GM23338 (cell line): Measurements from ENCODE around the gene FAM83F. TPM values are rescaled to one million over a fixed set of nuclear protein-coding genes. Genes with fewer than 3 reads are reported as not detected.

Experiments used
- ATAC-seq: fragments of 200-7000 bp; cut with Tn5 transposase; 3 replicates; pipeline ENCODE4 v1.9.1; 2020
- DNase-seq: peaks from one replicate; pipeline ENCODE4 v3.0.0-alpha.2; 2015; ENCODE audit warnings: low spot score
- H2AFZ ChIP-seq: fragments of 200-600 bp; sonication (generic); 2 replicates; pipeline ENCODE4 v1.8.0; 2016; ENCODE audit warnings: antibody characterized with exemption, mild to moderate bottlenecking, moderate library complexity
- H3F3A ChIP-seq: fragments of 200-600 bp; sonication (generic); replicated peaks from 2 replicates; pipeline ENCODE4 v1.8.0; 2017; ENCODE audit warnings: antibody characterized with exemption, mixed run types, low read depth
- H3K27ac ChIP-seq: fragments of 200-600 bp; sonication (generic); 2 replicates; pipeline ENCODE4 v1.6.1; 2016; ENCODE audit warnings: low read depth
- H3K27me3 ChIP-seq: fragments of 200-600 bp; sonication (generic); 2 replicates; pipeline ENCODE4 v1.8.0; 2016; ENCODE audit warnings: mild to moderate bottlenecking, mixed run types, moderate library complexity; ENCODE audit not compliant: insufficient read depth
- H3K36me3 ChIP-seq: fragments of 200-600 bp; sonication (generic); 2 replicates; pipeline ENCODE4 v1.8.0; 2016; ENCODE audit warnings: mild to moderate bottlenecking; ENCODE audit not compliant: insufficient read depth
- H3K4me1 ChIP-seq: fragments of 200-600 bp; sonication (generic); 2 replicates; pipeline ENCODE4 v1.8.0; 2016; ENCODE audit warnings: mild to moderate bottlenecking, moderate library complexity; ENCODE audit not compliant: insufficient read depth
- H3K4me2 ChIP-seq: fragments of 200-600 bp; sonication (generic); 2 replicates; pipeline ENCODE4 v1.7.1; 2017; ENCODE audit warnings: mixed run types
- H3K4me3 ChIP-seq: fragments of 200-600 bp; sonication (generic); 2 replicates; pipeline ENCODE4 v1.6.1; 2016; ENCODE audit warnings: mixed run types
- H3K79me2 ChIP-seq: fragments of 200-600 bp; sonication (generic); replicated peaks from 2 replicates; pipeline ENCODE4 v1.8.0; 2017; ENCODE audit warnings: mild to moderate bottlenecking; ENCODE audit not compliant: insufficient read depth
- H3K9me2 ChIP-seq: fragments of 200-600 bp; sonication (generic); 2 replicates; pipeline ENCODE4 v1.8.0; 2017; ENCODE audit not compliant: insufficient read depth
- H4K20me1 ChIP-seq: fragments of 200-600 bp; sonication (generic); replicated peaks from 2 replicates; pipeline ENCODE4 v1.8.0; 2017; ENCODE audit warnings: mild to moderate bottlenecking; ENCODE audit not compliant: insufficient read depth
- H3K27ac Mint-ChIP-seq: 2 replicates; pipeline ENCODE4 v1.8.0; 2020; ENCODE audit warnings: inconsistent platforms, mild to moderate bottlenecking, moderate library complexity, mixed read lengths
- H3K27me3 Mint-ChIP-seq: 3 replicates; pipeline ENCODE4 v1.8.0; 2022; ENCODE audit warnings: low read depth, mild to moderate bottlenecking, moderate library complexity, mixed read lengths, inconsistent platforms; ENCODE audit not compliant: insufficient read depth, poor library complexity
- H3K36me3 Mint-ChIP-seq: 3 replicates; pipeline ENCODE4 v1.8.0; 2021; ENCODE audit warnings: low read depth, mild to moderate bottlenecking, inconsistent platforms, moderate library complexity, mixed read lengths
- H3K4me1 Mint-ChIP-seq: 3 replicates; pipeline ENCODE4 v1.8.0; 2020; ENCODE audit warnings: mild to moderate bottlenecking, inconsistent platforms, mixed read lengths
- H3K4me3 Mint-ChIP-seq: 3 replicates; pipeline ENCODE4 v1.8.0; 2021; ENCODE audit warnings: moderate library complexity, mild to moderate bottlenecking, inconsistent platforms, mixed read lengths
- H3K9me3 Mint-ChIP-seq: 3 replicates; pipeline ENCODE4 v1.8.0; 2020; ENCODE audit warnings: moderate library complexity, mild to moderate bottlenecking, inconsistent platforms, mixed read lengths
- CREB1 ChIP-seq: fragments of 250-450 bp; sonication (Bioruptor Pico); IDR thresholded peaks from 2 replicates; pipeline ENCODE4 v1.5.0; 2020; ENCODE audit warnings: low read depth, mild to moderate bottlenecking, moderate library complexity
- EZH2 ChIP-seq: fragments of 200-600 bp; sonication (generic); IDR thresholded peaks from one replicate; pipeline ENCODE4 v1.8.0; 2017; ENCODE audit warnings: antibody characterized with exemption, mild to moderate bottlenecking, low read depth; ENCODE audit not compliant: unreplicated experiment
- EZH2phosphoT487 ChIP-seq: fragments of 200-600 bp; sonication (generic); IDR thresholded peaks from one replicate; pipeline ENCODE4 v1.8.1; 2018; ENCODE audit warnings: antibody characterized with exemption; ENCODE audit not compliant: unreplicated experiment
- JUNB ChIP-seq: IDR thresholded peaks from one replicate; pipeline ENCODE4 v1.6.1; 2016; ENCODE audit warnings: antibody characterized with exemption; ENCODE audit not compliant: unreplicated experiment
- NANOG ChIP-seq: IDR thresholded peaks from 2 replicates; pipeline ENCODE4 v1.6.1; 2016; ENCODE audit warnings: antibody characterized with exemption, borderline replicate concordance
- POLR2AphosphoS5 ChIP-seq: IDR thresholded peaks from 2 replicates; pipeline ENCODE4 v1.6.1; 2016; ENCODE audit warnings: antibody characterized with exemption, low read depth
- REST ChIP-seq: IDR thresholded peaks from one replicate; pipeline ENCODE4 v1.6.1; 2018; ENCODE audit warnings: antibody characterized with exemption; ENCODE audit not compliant: unreplicated experiment
- STAT1 ChIP-seq: IDR thresholded peaks from one replicate; pipeline ENCODE4 v1.6.1; 2016; ENCODE audit warnings: antibody characterized with exemption; ENCODE audit not compliant: unreplicated experiment
- ZNF114 ChIP-seq: fragments of 250-450 bp; sonication (Bioruptor Pico); IDR thresholded peaks from 2 replicates; pipeline ENCODE4 v1.5.0; 2020; ENCODE audit warnings: mild to moderate bottlenecking, moderate library complexity
- ZNF331 ChIP-seq: fragments of 250-450 bp; sonication (Bioruptor Pico); IDR thresholded peaks from 2 replicates; pipeline ENCODE4 v1.5.0; 2020; ENCODE audit warnings: low read depth, mild to moderate bottlenecking, moderate library complexity
- ZNF462 ChIP-seq: fragments of 250-450 bp; sonication (Bioruptor Pico); IDR thresholded peaks from 2 replicates; pipeline ENCODE4 v1.5.0; 2020; ENCODE audit warnings: mild to moderate bottlenecking, moderate library complexity
- polyA plus RNA-seq: library from polyadenylated mRNA; unstranded; fragments of >200 nt; fragmentation: Nextera tagmentation; extraction: Ambion mirVana; gene quantifications from 2 replicates; pipeline ENCODE4 v1.2.1, GENCODE V29; 2016
- total RNA-seq: library from RNA; depleted of rRNA; stranded (reverse); fragments of >200 nt; shearing (Covaris generic); gene quantifications from 2 replicates; pipeline ENCODE4 v1.2.3, GENCODE V29; 2014
- TF ChIP-seq, protein P1 (sequence below), 2 experiments: fragments of 200-600 bp in 1 of 2; sonication (generic) in 1 of 2; conservative IDR thresholded peaks; 2 replicates each; pipeline versions ENCODE4 v1.5.1 to v1.6.1; 2016 to 2017; ENCODE audit warnings: antibody characterized with exemption in 2 of 2, low read depth in 2 of 2, mild to moderate bottlenecking in 2 of 2, moderate library complexity in 1 of 2
- TF ChIP-seq, protein P2 (sequence below): IDR thresholded peaks from 2 replicates; pipeline ENCODE4 v1.6.1; 2016; ENCODE audit warnings: antibody characterized with exemption

The FAM83F gene
- total and polyA plus RNA-seq, 2 experiments from 2014 or later = 3.7 to 15.9 TPM

DNA sequence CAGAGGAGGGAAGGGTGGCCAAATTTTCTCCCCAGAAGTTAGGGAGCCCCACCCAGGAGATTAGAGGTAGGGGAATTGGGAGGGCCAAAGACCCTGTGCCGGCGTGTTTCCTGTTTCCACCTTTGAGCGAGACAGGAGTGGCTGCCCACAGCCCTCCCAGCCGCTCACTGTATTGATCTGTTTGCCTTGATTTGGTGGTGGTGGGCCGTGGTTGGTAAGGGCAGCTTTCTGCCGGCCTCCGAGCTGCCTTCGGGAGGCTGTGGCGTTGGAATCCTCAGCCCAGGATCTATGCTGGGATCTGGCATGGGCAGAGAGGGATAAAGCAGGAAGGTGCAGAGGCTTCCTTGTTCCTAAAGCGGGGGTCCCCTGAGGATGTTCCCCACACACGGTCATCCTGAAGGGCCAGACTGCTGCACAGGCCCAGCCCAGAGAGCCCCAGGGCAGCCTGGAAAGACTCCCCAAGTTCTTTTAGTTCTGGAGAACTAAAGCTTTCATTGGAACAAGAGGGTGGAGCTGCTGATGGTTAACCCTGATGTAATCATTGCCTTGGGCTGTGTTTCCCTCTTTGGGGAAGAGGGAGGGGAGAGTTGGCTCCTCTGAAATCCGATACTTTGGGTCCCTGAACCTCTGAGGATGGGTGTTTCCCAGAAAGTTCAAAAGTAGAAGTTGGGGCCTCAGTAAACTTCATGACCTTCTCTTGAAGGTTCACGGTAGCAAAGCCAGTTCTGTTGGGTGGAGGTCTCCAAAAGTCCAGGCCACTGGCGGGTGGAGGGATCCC lies 7.2 kb downstream of the FAM83F start:
- Histone ChIP-seq H3F3A (peaks cover 15% of the 10 kb centered on the region), H4K20me1 (peaks cover 10% of the 10 kb centered on the region), H3K36me3 (no peaks in the 10 kb centered on the region; the same call in 1 of the 2 replicates), H3K27me3 (no peaks in the 10 kb centered on the region), H3K4me1 (peaks cover 67% of the 10 kb centered on the region), H2AFZ (no peak overlapping the region), H3K79me2 (peaks cover 71% of the 10 kb centered on the region), H3K4me2 (peak overlapping the region; percentile 46), H3K27ac (peak overlapping the region; percentile 64; the same call in 1 of the 2 replicates), H3K9me2 (no peaks in the 10 kb centered on the region), H3K4me3 (no peak overlapping the region; the same call in 1 of the 2 replicates)
- Mint-ChIP-seq H3K4me3 (peak overlapping the region; percentile 34; the same call in 1 of the 3 replicates), H3K9me3 (no peaks in the 10 kb centered on the region; the same call in 2 of the 3 replicates), H3K36me3 (peaks cover 20% of the 10 kb centered on the region), H3K4me1 (peaks cover 85% of the 10 kb centered on the region), H3K27me3 (peaks cover 14% of the 10 kb centered on the region), H3K27ac (peak overlapping the region; percentile 93)
- TF ChIP-seq JUNB (no peak), ZNF462 (CRISPR knock-in tag) (no peak), NANOG (no peak), EZH2 (no peak), EZH2phosphoT487 (no peak), REST (no peak), CREB1 (CRISPR knock-in tag) (no peak), ZNF114 (CRISPR knock-in tag) (no peak), POLR2AphosphoS5 (no peak), STAT1 (no peak), ZNF331 (CRISPR knock-in tag) (no peak)
- TF ChIP-seq, protein P1, sequence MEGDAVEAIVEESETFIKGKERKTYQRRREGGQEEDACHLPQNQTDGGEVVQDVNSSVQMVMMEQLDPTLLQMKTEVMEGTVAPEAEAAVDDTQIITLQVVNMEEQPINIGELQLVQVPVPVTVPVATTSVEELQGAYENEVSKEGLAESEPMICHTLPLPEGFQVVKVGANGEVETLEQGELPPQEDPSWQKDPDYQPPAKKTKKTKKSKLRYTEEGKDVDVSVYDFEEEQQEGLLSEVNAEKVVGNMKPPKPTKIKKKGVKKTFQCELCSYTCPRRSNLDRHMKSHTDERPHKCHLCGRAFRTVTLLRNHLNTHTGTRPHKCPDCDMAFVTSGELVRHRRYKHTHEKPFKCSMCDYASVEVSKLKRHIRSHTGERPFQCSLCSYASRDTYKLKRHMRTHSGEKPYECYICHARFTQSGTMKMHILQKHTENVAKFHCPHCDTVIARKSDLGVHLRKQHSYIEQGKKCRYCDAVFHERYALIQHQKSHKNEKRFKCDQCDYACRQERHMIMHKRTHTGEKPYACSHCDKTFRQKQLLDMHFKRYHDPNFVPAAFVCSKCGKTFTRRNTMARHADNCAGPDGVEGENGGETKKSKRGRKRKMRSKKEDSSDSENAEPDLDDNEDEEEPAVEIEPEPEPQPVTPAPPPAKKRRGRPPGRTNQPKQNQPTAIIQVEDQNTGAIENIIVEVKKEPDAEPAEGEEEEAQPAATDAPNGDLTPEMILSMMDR (conservative IDR thresholded peaks at IDR 0.05; ENCODE audit: low read depth in 2 of 2) = no peak
- TF ChIP-seq, protein P2, sequence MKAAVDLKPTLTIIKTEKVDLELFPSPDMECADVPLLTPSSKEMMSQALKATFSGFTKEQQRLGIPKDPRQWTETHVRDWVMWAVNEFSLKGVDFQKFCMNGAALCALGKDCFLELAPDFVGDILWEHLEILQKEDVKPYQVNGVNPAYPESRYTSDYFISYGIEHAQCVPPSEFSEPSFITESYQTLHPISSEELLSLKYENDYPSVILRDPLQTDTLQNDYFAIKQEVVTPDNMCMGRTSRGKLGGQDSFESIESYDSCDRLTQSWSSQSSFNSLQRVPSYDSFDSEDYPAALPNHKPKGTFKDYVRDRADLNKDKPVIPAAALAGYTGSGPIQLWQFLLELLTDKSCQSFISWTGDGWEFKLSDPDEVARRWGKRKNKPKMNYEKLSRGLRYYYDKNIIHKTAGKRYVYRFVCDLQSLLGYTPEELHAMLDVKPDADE = no peak
- ATAC-seq (peak; percentile 47), DNase-seq (peak; percentile 75)
